GM19372 (cell line): Measurements from ENCODE around the gene CARS1.
"Not testable (repeated sequence)": the region's sequence is repeated elsewhere in the genome, so short reads cannot be mapped to it uniquely, and the experiment has no call there.

Source experiments
- ATAC-seq: cut with Tn5 transposase; IDR thresholded peaks from one replicate; pipeline ENCODE4 v1.9.1; 2021; ENCODE audit warnings: mild to moderate bottlenecking, low read depth, moderate library complexity; ENCODE audit not compliant: unreplicated experiment

The CARS1 gene

DNA sequence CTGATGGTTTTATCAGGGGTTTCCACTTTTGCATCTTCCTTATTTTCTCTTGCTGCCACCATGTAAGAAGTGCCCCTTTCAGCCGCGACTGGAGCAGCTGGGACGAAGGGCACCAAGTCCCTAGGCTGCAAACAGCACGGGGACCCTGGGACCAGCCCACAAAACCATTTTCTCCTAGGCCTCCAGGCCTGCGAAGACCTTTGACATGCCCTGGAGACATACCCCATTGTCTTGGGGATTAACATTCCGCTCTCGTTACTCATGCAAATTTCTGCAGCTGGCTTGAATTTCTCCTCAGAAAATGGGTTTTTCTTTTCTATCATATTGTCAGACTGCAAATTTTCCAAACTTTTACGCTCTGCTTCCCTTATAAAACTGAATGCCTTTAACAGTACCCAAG is 6.7 kb upstream of the CARS1 start:
- ATAC-seq: not testable (repeated sequence)

DNA sequence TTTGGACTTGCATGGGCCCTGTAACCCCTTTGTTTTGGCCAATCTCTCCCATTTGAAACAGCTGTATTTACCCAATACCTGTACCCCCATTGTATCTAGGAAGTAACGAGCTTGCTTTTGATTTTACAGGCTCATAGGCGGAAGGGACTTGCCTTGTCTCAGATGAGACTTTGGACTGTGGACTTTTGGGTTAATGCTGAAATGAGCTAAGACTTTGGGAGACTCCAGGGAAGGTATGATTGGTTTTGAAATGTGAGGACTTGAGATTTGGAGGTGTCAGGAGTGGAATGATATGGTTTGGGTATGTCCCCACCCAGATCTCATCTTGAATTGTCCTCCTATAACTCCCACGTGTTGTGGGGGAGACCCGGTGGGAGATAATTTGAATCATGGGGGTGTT is 6.2 kb upstream of the CARS1 start:
- ATAC-seq: not testable (repeated sequence)

DNA sequence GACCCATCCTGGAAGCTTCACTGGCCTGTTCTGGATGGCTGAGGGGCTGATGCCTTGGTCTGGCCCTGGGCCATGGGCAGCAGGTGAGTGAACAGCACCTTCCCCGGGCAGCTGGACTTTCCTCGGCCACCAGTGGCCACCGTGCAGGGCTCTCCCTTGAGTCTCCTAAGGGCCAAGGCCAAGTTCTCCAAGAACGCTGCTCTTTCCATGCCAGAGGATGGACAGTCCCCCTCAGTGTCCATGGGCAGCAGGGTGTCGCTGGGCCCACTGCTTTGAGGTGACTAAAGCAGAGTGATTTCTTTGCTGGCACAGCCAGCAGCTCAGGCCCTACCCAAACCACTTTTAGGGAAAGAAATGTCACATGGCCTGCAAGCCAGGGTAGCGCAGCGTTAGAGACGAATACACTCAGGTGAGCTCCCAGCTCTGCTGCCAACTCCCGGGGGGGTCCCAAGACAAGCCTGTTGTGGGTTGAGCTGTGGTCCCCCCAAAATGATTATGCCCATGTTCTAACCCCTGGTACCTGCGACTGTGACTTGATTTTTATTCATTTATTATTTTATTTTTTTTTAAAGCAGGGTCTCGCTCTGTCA is 3.3 kb upstream of the CARS1 start:
- no peak for ATAC-seq

DNA sequence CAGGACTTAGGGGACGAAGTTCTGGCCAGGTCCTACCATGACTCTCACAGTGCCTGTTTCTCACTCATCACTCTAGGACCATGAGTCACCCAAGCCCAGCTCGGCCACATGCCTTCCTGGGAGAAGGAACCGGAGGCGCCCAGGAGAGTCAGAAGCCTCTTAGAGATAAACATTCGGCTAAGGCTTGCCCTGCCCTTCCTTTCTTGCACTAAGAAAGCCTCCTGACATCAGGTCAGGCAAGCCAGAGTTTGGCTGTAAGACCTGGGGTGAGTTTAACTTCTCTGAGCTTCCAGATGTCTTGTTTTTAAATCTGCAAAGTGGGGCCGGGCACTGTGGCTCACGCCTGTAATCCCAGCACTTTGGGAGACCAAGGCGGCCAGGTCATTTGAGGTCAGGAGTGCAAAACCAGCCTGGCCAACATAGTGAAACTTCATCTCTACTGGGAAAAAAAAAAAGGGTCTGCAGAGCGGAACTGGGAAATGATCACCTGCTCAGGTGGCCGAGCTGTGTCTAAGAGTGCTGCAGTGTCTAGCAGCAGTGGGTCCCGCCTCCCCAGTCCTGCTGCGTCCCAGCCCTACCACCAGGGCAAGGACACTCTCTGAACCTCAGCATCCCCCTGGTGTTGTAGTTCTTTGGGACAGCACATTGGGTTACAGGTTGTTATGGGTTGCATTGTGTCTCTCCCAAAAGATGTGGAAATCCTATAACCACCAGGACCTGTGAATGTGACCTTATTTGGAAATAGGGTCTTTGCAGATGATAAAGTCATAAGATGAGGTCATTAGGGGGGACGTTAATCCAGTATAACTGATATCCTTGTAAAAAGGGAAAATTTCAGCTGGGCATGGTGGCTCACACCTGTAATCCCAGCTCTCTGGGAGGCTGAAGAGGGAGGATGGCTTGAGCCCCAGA is 1.8 kb upstream of the CARS1 start:
- no peak for ATAC-seq

DNA sequence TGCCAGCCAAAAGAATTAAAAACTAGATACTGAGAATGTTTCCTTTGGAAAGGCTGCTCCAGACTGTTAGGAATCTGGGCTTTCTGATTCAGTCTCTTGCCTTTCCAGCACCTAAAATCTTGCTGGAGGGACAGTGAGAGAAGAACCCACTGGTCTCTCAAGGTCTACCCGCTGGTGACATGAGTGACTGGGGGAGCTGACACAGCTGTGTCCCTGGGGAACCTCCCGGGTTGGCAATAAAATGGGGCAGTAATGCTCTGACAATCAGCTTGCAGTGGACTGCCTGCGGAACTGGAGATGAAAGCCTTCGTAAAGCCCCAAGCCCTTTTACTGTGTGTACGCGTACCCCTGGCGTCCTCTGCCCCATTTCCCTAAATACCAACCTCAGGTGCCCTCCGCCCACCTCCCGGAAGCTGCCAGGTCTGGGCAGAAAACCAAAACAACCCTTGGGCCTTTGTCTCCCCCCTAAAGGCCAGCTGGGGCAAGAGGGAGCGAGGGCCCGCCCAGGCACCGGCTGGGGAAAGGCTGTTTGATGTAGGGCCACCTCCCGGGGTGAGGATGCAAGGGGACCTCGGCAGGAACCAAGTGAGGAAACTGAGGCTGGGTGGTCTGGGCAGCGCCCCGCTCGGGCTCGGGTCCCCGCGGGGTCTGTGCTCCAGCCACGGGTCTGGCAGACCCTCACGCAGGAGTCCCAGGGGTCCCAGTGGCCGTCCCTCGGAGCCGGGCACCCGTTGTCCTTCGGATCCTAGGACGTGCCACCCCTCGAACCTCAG is 741 bp downstream of the CARS1 start:
- no peak for ATAC-seq

DNA sequence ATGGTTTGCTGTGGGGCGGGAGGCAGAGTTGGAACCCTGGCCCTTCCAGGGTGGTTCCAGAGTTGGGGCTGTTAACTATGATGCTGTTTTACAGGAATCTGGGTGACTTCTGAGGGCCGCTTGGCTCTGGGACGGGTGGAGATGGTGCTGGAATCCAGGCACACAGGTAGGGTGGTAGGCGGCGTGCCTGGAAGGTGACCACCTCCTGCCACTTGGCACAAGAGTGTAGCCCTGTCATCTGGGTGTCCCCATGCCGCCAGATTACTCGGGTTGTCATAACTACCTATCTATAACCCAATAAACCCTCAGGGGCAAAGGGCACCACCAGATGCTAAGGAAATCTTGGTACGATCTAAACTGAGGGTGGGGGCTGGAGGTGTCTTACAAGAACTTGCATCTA is 1.3 kb downstream of the CARS1 start:
- no peak for ATAC-seq

DNA sequence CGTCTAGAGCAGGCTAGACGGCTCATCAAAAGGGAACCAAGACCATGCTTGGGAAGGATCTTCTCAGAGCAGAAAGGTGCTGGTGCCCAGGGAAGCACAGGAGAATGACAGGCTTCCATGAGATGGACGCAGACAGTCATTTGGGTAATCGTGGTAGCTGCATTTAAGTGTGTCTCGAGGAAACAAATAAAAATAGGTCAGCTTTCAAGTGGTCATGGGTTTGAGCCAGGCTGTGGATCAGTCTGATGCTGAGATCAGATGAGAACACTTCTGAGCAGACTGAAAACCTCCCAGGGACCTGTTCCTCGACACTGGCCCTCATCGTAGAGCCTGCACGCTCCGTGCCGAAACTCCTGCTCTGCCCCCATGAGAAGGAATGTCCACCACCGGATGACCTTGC is 4.7 kb downstream of the CARS1 start:
- ATAC-seq: no peak

DNA sequence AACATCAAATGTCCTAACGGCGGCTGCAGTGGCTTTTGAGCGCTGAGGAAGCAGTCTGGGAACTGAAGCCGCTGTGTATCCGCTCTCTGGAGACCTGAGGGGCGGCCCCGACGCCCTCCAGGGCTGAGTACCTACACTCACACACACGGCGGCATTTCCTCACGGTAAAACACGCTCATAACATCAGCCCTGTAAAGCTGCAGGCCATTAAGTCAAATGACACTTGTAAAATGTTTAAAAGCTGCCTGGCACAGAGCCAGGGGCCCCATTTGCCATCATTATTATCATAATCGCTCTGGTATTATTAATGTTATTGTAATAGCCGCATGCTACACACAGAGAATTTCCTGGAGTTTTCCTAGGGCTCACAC is 5.1 kb downstream of the CARS1 start:
- no peak for ATAC-seq

DNA sequence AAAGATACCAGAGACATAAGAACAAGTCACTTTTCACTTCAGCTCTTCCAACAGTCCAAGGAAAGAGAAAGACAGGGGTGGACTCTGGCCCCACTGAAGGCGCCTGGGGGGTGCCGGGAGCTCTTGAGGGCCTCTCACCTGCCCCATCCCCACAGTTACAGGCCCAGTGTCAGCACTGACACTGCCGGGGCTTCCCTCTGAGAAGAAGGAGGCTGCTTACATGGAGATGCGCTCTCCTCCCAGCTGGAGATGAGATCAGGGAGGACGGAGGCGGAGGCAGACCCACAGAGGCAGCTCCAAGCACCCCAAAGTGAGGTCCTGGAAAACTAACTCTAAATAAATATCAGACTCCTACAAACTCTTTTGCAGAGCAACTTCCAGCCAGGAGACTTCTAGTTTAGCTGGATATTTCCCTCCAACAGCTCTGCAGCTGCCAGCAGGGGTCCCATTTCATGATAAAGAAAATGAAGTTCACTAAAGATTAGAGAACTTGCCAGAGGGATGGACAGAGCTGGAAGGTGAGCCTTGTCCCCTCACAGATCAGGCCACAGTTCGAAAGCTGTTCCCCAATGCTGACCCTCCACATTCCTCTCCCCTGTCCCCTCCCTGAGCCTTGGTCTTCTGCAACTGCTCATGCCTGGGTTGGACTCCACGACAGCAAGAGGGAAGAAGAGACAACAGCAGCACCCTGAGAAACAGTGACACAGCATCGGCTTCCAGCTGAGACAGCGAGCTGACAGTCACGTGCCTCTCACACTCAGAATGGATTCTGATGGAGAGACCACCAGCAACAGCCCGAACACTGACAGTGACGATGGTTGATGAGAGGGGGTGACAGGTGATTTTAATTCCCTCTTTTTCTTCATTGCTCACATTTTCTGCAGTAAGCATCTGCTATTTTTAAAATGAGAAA is 5.8 kb downstream of the CARS1 start:
- ATAC-seq: no peak

DNA sequence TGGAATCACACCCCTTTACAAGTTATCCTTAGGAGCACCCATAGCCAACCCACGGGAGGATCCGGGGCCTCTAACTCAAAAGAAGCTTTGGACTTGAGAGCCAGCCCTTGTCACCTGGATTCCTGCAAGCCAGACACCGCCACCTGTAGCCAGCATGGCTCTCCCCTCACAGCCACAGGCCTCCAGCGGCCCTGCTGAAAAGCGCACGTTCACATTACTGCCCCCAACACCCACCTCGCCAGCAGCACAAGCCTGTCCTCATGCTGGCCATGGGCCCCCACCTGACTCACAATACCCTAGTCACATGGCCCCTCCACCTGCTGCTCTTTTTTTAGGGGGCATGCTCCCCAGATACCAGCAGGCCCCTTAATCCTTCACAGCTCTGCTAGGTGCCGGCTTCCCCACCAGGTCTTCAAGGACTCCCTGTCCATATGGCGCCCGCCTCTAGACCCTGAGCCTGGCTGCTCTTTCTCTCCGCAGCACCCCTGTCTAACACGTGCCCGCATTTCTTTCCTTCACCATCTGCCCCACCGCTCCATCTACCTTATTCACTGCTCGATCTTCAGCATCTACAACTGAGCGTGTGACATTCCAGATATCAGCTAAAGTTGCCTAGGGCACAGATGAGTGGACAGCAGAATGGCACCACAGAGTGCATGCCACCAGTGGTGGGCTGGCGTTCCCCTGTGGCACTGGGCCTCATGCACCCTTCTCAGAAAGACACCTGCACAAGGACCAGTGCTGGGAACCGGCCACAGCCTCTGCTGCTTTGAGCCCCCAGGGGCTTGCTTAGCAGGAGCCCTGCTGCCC is 6.6 kb downstream of the CARS1 start:
- ATAC-seq: no peak

DNA sequence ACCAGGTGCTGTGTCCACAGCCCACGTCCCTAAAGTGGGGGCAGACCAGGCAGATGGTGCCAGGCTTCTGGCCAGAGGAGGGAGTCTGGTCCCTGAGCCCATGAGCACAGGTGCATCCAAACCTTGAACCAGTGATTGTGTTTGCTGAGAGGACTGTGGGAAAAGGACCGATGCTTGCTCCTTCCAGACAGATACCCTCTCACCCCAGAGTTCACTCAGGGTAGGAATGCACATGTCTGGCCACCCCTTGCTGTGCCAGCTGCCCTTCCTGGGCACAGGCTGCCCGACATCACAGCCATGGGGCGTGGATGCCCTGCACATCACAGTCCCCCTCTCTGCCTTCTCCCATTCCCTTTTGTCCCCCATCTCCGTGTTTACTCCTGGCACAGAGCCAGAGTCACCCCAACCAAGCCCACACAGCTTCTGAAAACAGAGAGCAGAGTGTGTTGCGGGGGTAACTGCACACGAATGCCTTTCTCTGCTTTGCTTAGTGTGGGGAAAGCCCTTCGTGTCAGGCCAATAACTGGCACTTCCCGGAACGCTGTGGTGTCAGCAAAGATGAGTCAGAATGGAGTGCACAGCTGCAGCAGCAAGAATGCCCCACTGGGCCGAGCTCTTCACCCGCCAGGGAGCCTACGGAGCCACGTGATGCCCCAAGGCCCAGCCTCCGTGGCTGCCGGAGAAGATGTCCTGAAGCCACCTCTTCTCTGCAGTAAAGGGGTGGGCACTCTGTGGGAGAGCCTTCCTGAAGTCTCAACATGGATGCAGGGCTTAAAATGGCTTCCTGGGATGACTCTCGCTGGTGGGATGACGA is 7.6 kb downstream of the CARS1 start:
- peak; percentile 90 for ATAC-seq

DNA sequence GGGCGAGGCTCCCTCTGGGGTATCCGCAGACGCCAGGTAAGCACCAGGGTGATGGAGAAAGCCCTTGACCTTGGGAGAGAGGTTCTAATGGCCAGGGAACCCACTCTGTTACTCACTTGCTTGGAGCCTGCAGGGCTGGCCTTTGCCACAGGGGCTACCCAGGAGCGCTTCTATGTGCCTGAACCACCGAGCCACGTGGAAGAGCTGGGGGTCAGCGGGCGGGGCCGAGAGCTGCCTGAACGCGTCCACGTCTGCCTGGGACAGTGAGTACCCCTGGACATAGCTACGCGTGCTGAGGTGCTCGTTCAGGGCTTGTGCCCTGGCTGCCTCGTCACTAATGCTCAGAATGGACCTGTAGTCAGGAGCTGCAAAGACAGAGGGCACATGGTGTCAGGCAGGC is 9.6 kb downstream of the CARS1 start:
- no peak for ATAC-seq

DNA sequence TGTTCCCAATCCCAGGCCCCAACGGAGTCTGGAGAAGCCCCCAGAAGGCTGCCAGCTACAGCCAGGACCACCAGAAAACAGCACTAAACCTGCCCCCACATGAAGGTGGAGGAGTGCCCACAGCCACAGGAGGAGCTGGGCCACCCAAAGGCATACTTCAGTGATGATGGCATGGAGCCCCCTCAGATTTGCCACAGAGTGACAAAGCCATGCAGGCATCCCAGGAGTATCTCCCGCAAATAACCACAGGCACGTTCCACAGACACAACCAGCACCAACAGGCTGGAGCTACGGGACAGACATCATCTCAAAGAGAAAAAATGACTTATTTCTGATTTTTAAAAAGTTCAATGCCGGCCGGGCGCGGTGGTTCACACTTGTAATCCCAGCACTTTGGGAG is 10.6 kb downstream of the CARS1 start:
- ATAC-seq: no peak

DNA sequence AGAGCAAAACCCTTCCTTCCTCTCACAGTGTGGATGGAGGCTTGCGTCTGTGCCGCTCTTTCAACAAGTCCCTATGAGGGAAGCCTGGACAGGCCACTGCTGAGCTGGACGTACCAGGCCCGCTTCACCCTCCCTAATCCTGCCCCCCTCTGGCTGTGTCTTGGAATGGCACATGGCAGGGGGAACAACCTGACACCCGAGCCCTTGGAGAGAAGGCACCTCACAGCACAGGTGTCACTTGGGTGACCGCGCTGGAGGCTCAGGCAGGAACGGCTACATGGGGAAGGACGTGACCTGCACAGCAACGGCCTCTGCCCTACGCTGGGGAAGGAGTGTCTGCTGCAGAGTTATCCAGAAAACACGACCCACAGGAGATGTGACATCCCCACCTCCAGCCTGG is 11.0 kb downstream of the CARS1 start:
- ATAC-seq: no peak

DNA sequence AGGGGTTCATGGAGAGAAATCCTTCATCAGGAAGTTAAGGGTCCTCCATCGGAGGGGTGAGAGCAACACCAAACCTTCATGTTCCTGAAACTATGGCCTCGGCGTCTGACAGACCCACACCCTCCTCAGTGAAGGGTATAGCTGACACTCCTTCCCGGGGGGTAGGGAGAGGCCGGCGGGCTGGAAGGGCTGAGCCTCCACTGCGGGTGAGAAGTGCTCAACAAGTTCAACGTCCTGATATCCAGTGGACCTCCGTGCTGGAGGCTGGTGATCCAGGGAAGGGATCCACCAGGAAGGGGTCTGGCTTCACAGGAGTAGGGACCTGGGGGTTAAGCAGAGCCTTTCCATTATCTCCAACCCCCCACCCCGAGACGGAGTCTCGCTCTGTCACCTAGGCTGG is 12.3 kb downstream of the CARS1 start:
- no peak for ATAC-seq

DNA sequence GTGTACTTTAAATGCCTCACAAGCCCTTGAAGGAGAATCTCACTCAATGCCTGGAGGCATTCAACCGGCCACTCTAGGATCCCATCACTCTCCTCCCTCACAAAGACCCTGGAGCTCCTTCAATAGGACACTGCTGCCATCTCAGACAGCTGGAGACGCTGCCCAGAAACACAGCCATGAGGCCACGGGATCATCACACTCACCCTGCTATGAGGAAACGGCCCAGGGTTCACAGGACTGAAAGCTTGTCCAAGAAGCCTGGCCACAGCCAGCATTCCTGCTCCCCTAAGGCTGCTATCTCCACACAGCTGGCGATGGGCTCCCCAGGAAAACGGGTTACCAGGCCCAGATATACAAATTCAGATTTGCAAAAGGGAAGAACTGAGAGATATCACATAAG is 13.2 kb downstream of the CARS1 start:
- ATAC-seq: no peak

DNA sequence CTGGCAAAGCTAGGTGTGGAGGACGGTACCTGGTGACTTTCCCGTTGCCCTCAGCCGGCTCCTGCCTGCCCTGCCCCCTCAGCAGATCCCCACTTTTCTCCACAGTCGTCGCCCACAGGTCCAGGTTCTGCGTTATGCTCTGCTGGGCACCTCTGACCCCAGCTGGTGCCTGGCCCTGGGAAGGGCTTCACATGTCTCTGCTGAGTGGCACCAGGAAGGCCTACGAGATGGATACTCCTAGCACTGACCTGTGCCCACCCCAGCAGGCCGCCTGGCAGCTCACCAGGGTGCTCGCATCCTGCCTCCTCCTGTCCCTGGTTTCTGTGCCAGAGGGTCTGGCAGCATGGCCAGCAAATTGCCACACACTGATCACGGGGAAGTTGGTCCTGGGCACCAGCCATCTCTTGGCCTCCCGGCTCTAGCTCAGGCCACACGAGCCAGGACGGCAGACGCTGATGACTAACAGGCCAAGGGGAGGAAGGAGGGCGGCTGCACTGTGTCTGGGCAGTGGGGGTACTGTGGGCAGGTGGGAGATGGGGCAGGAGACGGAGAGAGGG is 13.8 kb downstream of the CARS1 start:
- no peak for ATAC-seq

DNA sequence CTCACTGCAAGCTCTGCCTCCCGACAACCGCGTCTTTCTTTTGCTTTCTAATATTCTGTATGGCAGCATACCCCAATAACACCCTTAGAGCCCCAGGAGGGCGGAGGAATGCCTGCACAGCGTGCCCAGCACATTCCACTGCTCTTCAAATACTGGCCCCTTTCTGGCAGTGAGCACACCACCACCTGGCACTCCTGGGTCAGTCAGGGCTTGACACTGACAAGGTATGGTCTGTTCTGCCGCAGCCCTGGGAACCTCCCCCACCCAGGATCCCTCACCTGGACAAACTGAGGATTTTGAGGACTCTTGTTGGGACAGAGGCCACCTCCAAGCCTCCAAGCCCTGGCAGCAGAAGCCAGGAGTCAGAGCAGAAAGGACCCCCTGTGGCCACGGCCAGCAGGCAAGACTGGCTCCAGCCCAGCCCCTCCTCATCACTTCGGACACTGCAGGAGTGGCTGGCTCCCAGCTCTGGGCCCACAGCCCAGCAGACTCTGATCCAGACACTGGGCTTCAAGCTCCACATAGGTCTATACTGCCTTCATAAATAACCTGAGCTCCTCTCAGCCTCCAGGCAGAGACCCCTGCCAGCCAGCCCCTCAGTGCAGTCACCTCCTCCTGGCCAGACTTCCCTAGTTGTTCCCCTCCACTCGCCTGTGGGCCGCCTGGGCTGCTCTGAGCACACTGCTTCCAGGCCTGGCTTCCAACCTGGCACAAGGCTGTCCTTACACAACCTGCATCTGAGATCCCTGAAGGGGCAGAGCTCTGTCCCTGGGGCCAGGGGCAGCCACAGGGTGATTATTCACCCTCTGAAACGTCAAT is 14.5 kb downstream of the CARS1 start:
- ATAC-seq: no peak
